K562 (cell line): ENCODE data around the gene TAL1. TPM values are rescaled to one million over a fixed set of nuclear protein-coding genes. Genes with fewer than 3 reads are reported as not detected.
"Not testable (repeated sequence)": the region's sequence is repeated elsewhere in the genome, so short reads cannot be mapped to it uniquely, and the experiment has no call there.

ENCODE experiments used
- ATAC-seq: fragments of 200-7000 bp; cut with Tn5 transposase; 3 replicates; pipeline ENCODE4 v1.9.1; 2020; ENCODE audit warnings: moderate library complexity
- BruUV-seq: library from RNA; stranded (reverse); fragments of 400-500 nt; replicated peaks from 2 replicates; lab custom pipeline; 2021; lab: Mats Ljungman, UMichigan
- CTCF ChIA-PET: fragments of 300-600 bp; formaldehyde crosslinking; extraction: SDS; loops from one replicate; lab custom pipeline; 2021; ENCODE audit warnings: low intra/inter-chr PET ratio; lab: Yijun Ruan, JAX
- POLR2A ChIA-PET: fragments of 300-600, 350-650 bp; sonication (Branson Sonifier 250); formaldehyde crosslinking; extraction: SDS; loops from one replicate; lab custom pipeline; 2021; ENCODE audit warnings: antibody characterized with exemption, inconsistent platforms; lab: Yijun Ruan, JAX
- DNase-seq, 4 experiments: peaks; one replicate each; pipeline versions ENCODE4 v3.0.0 to v3.0.0-alpha.2; 2011 to 2018; ENCODE audit warnings: low spot score in 3 of 4, mixed read lengths in 3 of 4; ENCODE audit errors: extremely low read depth in 1 of 4
- FAIRE-seq: peaks from 2 replicates; lab custom pipeline; 2011; peaks lifted over from hg19 to GRCh38; lab: Jason Lieb, UNC
- H2AFZ ChIP-seq: 2 replicates; pipeline ENCODE4 v1.6.0; 2011; ENCODE audit warnings: low read depth, low read length, control low read depth, inconsistent platforms
- H3K27ac ChIP-seq: fragments of 200-600 bp; 3 replicates; pipeline ENCODE4 v1.8.0; 2011; ENCODE audit warnings: low read depth, mild to moderate bottlenecking, control low read depth, inconsistent platforms, low read length, moderate library complexity, mixed read lengths; ENCODE audit errors: extremely low read depth
- H3K27me3 ChIP-seq, 2 experiments: fragments of 300-600 bp in 1 of 2; 2 replicates in 1 of 2; 3 replicates in 1 of 2; pipeline versions ENCODE4 v1.6.0 to v1.8.0; 2011; ENCODE audit warnings: inconsistent platforms in 2 of 2, low read length in 2 of 2, mild to moderate bottlenecking in 1 of 2, mixed read lengths in 1 of 2, moderate library complexity in 1 of 2; ENCODE audit not compliant: control insufficient read depth in 2 of 2, insufficient read depth in 2 of 2
- H3K36me3 ChIP-seq: fragments of 300-600 bp; 3 replicates; pipeline ENCODE4 v1.8.0; 2011; ENCODE audit warnings: mild to moderate bottlenecking, low read length, inconsistent platforms; ENCODE audit not compliant: control insufficient read depth, insufficient read depth
- H3K4me1 ChIP-seq, 2 experiments: fragments of 200-600 bp in 1 of 2; replicated peaks in 1 of 2; 2 replicates in 1 of 2; 3 replicates in 1 of 2; pipeline versions ENCODE4 v1.5.1 to v1.8.0; 2011; ENCODE audit warnings: inconsistent platforms in 2 of 2, low read length in 2 of 2, mild to moderate bottlenecking in 1 of 2, mixed read lengths in 1 of 2, moderate library complexity in 1 of 2; ENCODE audit not compliant: control insufficient read depth in 2 of 2, insufficient read depth in 2 of 2
- H3K4me2 ChIP-seq: 2 replicates; pipeline ENCODE4 v1.6.1; 2011; ENCODE audit warnings: low read length, control low read depth, inconsistent platforms, mixed read lengths; ENCODE audit not compliant: insufficient read depth
- H3K4me3 ChIP-seq: fragments of 200-600 bp; sonication (generic), shearing (Covaris generic); 2 replicates; pipeline ENCODE4 v1.5.1; 2016; ENCODE audit warnings: control low read depth, inconsistent platforms
- H3K79me2 ChIP-seq: fragments of 200-600 bp; 3 replicates; pipeline ENCODE4 v1.8.0; 2011; ENCODE audit warnings: low read length, inconsistent platforms; ENCODE audit not compliant: control insufficient read depth, insufficient read depth
- H3K9ac ChIP-seq, 2 experiments: 2 replicates each; pipeline versions ENCODE4 v1.6.0 to v1.6.1; 2011; ENCODE audit warnings: low read depth in 2 of 2, low read length in 2 of 2, control low read depth in 1 of 2, inconsistent platforms in 1 of 2, mild to moderate bottlenecking in 1 of 2, mixed read lengths in 1 of 2; ENCODE audit not compliant: insufficient read depth in 1 of 2
- H3K9me1 ChIP-seq: one replicate; pipeline ENCODE4 v1.6.0; 2011; ENCODE audit warnings: inconsistent platforms, mild to moderate bottlenecking, low read length, moderate library complexity; ENCODE audit not compliant: control insufficient read depth, insufficient read depth
- H3K9me3 ChIP-seq: replicated peaks from 2 replicates; pipeline ENCODE4 v1.5.1; 2011; ENCODE audit warnings: low read depth, low read length, inconsistent platforms; ENCODE audit not compliant: control insufficient read depth, insufficient read depth
- H4K20me1 ChIP-seq: replicated peaks from 2 replicates; pipeline ENCODE4 v1.6.1; 2011; ENCODE audit warnings: low read length, inconsistent platforms, mixed read lengths; ENCODE audit not compliant: control insufficient read depth, insufficient read depth
- ZBTB33 ChIP-seq: sonication (generic); formaldehyde crosslinking; IDR thresholded peaks from 2 replicates; pipeline ENCODE4 v1.8.1; 2023; ENCODE audit warnings: mild to moderate bottlenecking, missing genetic modification reagents
- WGBS: fragments of 100-300 bp; shearing (Covaris generic); methylation state at CpG from one replicate; pipeline ENCODE4 v1.1.6; 2016; ENCODE audit warnings: low coverage, mixed read lengths; ENCODE audit not compliant: insufficient coverage; ENCODE audit errors: missing lambda C conversion rate; 5-methylcytosine and 5-hydroxymethylcytosine counted together
- in situ Hi-C: fragments of 300-500 bp; cut with MboI; formaldehyde crosslinking; loops from 4 replicates; pipeline ENCODE4 v1.15.0; 2018; ENCODE audit warnings: inconsistent platforms, mixed read lengths
- intact Hi-C: fragments of 100-400 bp; cut with micrococcal nuclease; formaldehyde crosslinking; loops from 2 replicates; pipeline ENCODE4 v1.14.2; 2022
- polyA plus RNA-seq, 8 experiments: library from polyadenylated mRNA; depleted of rRNA in 4 of 8; stranded (reverse) in 5 of 8; unstranded in 3 of 8; fragments of >200 nt; fragmentation: Nextera tagmentation in 2 of 8; fragmentation: Illumina TruSeq in 1 of 8; extraction: Ambion mirVana in 2 of 8; extraction: Trizol in 1 of 8; gene quantifications; 2 replicates each; pipeline versions ENCODE4 v1.2.1 to v1.2.3, GENCODE V29; 2011 to 2014; ENCODE audit warnings: inconsistent platforms in 1 of 8, missing spikeins in 1 of 8
- total RNA-seq, 7 experiments: library from RNA; depleted of rRNA in 6 of 7; stranded (reverse); fragments of >200 nt in 6 of 7; fragmentation: Illumina TruSeq in 2 of 7; extraction: Trizol in 2 of 7; gene quantifications; 2 replicates each; pipeline versions ENCODE4 v1.2.1 to v1.2.3, GENCODE V29; 2011 to 2021; ENCODE audit warnings: low replicate concordance in 1 of 7

Gene TAL1
- total and polyA plus RNA-seq, 9 of the 15 experiments (the other 6 are each of a cell fraction or from before 2014, with no cell fraction given), result 18.5 to 106 (median 59.7) TPM

- H3K79me2 ChIP-seq, result peaks cover 73% of the 10 kb centered on the region
- H2AFZ ChIP-seq, FAIRE-seq, H3K9me1 ChIP-seq, H3K9ac ChIP-seq, H3K27ac ChIP-seq, CTCF ChIA-PET, intact Hi-C loops, in situ Hi-C loops, H3K4me1 ChIP-seq, ATAC-seq, H3K9me3 ChIP-seq, DNase-seq, H3K4me2 ChIP-seq, H4K20me1 ChIP-seq, H3K27me3 ChIP-seq, BruUV-seq, H3K4me3 ChIP-seq: not testable (repeated sequence)
- TF ChIP-seq ZBTB33 (CRISPR knock-in tag), result peak; percentile 57; the same call in 1 of the 2 replicates
- WGBS, result 97% methylated on average over 6 of the region's 7 CpGs
- POLR2A ChIA-PET, result interaction anchor here (0.9 to 1.2 kb wide), 3 partner anchors 10 to 18 kb away, joined by 3 to 7 read pairs (median 3); no protein-coding TSS in a partner anchor
- peaks cover 77% of the 10 kb centered on the region for H3K36me3 ChIP-seq
Observed at GRCh38 chr1:47275811-47276210, 43.8 kb upstream of the TAL1 start.

GRCh38 chr1:47265529-47265928 lies 33.5 kb upstream of the TAL1 start:
- FAIRE-seq, intact Hi-C loops, H2AFZ ChIP-seq, H3K9ac ChIP-seq, H3K9me1 ChIP-seq, H3K4me3 ChIP-seq, BruUV-seq, H3K9me3 ChIP-seq, H3K4me2 ChIP-seq, ATAC-seq, DNase-seq, H4K20me1 ChIP-seq, in situ Hi-C loops, H3K27ac ChIP-seq, H3K79me2 ChIP-seq, H3K27me3 ChIP-seq, H3K4me1 ChIP-seq: not testable (repeated sequence)
- POLR2A ChIA-PET, result interaction anchor here (0.5 to 5.0 kb wide), 4 partner anchors 10 to 86 kb away, joined by 3 to 44 read pairs (median 5); no protein-coding TSS in a partner anchor
- WGBS, result 91% methylated on average over 8 of the region's 8 CpGs
- CTCF ChIA-PET, result interaction anchor here (0.8 kb wide), 1 partner anchor 10 kb away, joined by 3 read pairs; no protein-coding TSS in a partner anchor
- peaks cover 88% of the 10 kb centered on the region for H3K36me3 ChIP-seq
